Chondrocyte (in vitro differentiated cells): Measurements from ENCODE around the gene CCND1. TPM values are rescaled to one million over a fixed set of nuclear protein-coding genes. Genes with fewer than 3 reads are reported as not detected.
"Not testable (repeated sequence)": the region's sequence is repeated elsewhere in the genome, so short reads cannot be mapped to it uniquely, and the experiment has no call there.

ENCODE experiments used
- DNase-seq: peaks from one replicate; pipeline ENCODE4 v3.0.0; 2021; ENCODE audit warnings: mixed read lengths, low spot score
- H3K27ac Mint-ChIP-seq: one replicate; pipeline ENCODE4 v1.8.0; 2021; ENCODE audit warnings: mild to moderate bottlenecking, moderate library complexity, mixed read lengths; ENCODE audit not compliant: unreplicated experiment
- H3K27me3 Mint-ChIP-seq: 2 replicates; pipeline ENCODE4 v1.8.0; 2021; ENCODE audit warnings: low read depth, mixed read lengths
- H3K36me3 Mint-ChIP-seq: 2 replicates; pipeline ENCODE4 v1.8.0; 2021; ENCODE audit warnings: low read depth, mixed read lengths
- H3K4me1 Mint-ChIP-seq: 2 replicates; pipeline ENCODE4 v1.8.0; 2021; ENCODE audit warnings: low read depth, mild to moderate bottlenecking, mixed read lengths
- H3K4me3 Mint-ChIP-seq: one replicate; pipeline ENCODE4 v1.8.0; 2021; ENCODE audit warnings: mild to moderate bottlenecking, moderate library complexity, mixed read lengths; ENCODE audit not compliant: unreplicated experiment
- H3K9me3 Mint-ChIP-seq: 2 replicates; pipeline ENCODE4 v1.8.0; 2021; ENCODE audit warnings: low read depth, mixed read lengths
- total RNA-seq: library from RNA; stranded (reverse); gene quantifications from 3 replicates; pipeline ENCODE4 v1.2.1, GENCODE V29; 2021
- TF ChIP-seq, protein P1 (sequence below): fragments of 200-600 bp; sonication (generic); IDR thresholded peaks from 2 replicates; pipeline ENCODE4 v1.5.0; 2021; ENCODE audit warnings: antibody characterized with exemption, mild to moderate bottlenecking, moderate library complexity

CCND1 gene
- total RNA-seq, 1 donor from 2014 or later, result 129 TPM

DNA sequence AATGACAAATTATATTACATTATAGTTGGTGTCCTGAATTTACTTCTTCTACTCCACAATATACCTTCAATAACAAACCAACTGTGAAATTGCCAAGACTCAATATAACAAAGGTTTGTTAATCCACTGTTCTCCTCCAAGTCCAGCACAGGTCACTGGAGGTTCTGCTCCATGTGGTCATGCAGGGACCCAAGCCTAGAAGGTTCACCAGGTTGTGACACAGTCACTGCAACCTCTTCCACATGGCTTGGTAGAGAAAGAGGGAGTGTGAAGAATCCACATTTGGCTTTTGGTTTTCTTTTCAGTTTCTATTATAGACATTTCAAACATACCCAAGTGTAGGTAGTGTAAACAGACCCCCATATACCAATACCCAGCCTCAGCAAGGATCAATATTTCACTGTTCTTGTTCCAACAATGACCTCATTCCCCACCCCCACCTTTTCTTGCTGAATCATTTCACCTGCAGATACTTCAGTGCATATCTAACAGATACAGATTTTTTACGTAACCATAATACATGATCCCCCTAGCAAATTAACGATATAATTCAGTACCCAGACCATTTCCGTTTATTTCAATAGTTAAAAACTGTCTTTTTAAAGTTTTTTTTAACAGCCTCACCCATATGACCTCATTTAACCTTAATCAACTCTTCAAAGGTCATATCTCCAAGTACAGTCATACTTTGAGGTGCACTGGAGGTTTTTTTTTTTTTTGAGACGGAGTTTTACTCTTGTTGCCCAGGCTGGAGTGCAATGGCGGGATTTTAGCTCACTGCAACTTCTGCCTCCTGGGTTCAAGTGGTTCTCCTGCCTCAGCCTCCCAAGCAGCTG is 48.7 kb downstream of the CCND1 start:
- Mint-ChIP-seq H3K27ac (no peak overlapping the region), H3K4me3 (no peak overlapping the region), H3K36me3 (peaks cover 4% of the 10 kb centered on the region), H3K9me3 (peaks cover 10% of the 10 kb centered on the region), H3K27me3 (no peaks in the 10 kb centered on the region), H3K4me1 (peaks cover 5% of the 10 kb centered on the region)
- no peak for DNase-seq
- TF ChIP-seq, protein P1, sequence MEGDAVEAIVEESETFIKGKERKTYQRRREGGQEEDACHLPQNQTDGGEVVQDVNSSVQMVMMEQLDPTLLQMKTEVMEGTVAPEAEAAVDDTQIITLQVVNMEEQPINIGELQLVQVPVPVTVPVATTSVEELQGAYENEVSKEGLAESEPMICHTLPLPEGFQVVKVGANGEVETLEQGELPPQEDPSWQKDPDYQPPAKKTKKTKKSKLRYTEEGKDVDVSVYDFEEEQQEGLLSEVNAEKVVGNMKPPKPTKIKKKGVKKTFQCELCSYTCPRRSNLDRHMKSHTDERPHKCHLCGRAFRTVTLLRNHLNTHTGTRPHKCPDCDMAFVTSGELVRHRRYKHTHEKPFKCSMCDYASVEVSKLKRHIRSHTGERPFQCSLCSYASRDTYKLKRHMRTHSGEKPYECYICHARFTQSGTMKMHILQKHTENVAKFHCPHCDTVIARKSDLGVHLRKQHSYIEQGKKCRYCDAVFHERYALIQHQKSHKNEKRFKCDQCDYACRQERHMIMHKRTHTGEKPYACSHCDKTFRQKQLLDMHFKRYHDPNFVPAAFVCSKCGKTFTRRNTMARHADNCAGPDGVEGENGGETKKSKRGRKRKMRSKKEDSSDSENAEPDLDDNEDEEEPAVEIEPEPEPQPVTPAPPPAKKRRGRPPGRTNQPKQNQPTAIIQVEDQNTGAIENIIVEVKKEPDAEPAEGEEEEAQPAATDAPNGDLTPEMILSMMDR, result no peak

GRCh38 chr11:69691463-69691862 is 50.5 kb downstream of the CCND1 start:
- DNase-seq, result no peak
- H3K4me1 Mint-ChIP-seq, result no peaks in the 10 kb centered on the region
- no peak overlapping the region for H3K4me3 Mint-ChIP-seq
- no peaks in the 10 kb centered on the region for H3K27me3 Mint-ChIP-seq
- H3K27ac Mint-ChIP-seq, result peak overlapping the region; percentile 63
- TF ChIP-seq, protein P1, result no peak
- H3K36me3 Mint-ChIP-seq, result peaks cover 4% of the 10 kb centered on the region
- H3K9me3 Mint-ChIP-seq, result peaks cover 10% of the 10 kb centered on the region

DNA sequence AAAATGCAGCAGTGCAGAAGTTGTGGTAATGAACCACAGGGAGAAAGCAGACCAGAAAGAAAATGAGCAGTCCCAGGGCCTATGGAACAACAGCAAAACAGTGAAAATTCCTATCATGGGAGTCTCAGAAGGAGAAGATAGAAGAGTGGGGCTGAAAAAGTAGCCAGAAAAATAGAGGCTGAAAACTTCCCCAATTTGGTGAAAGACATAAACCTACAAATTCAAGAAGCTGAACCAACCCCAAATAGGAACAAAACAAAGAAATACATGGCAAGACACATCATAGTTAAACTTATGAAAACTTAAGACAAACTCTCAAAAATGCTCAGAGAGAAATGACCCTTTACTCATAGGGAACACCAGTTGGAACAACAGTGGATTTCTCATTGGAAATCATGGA is 51.5 kb downstream of the CCND1 start:
- Mint-ChIP-seq H3K4me3 (no peak overlapping the region), H3K27me3 (peaks cover 3% of the 10 kb centered on the region)

GRCh38 chr11:69694781-69695180 is 53.8 kb downstream of the CCND1 start:
- H3K4me3 Mint-ChIP-seq, result no peak overlapping the region

More for the DNA sequence above, 51.5 kb downstream of the CCND1 start:
- peaks cover 10% of the 10 kb centered on the region for H3K9me3 Mint-ChIP-seq
- no peaks in the 10 kb centered on the region for H3K4me1 Mint-ChIP-seq
- H3K27ac Mint-ChIP-seq, result no peak overlapping the region
- TF ChIP-seq, protein P1, result no peak
- DNase-seq, result no peak
- H3K36me3 Mint-ChIP-seq, result peaks cover 4% of the 10 kb centered on the region

DNA sequence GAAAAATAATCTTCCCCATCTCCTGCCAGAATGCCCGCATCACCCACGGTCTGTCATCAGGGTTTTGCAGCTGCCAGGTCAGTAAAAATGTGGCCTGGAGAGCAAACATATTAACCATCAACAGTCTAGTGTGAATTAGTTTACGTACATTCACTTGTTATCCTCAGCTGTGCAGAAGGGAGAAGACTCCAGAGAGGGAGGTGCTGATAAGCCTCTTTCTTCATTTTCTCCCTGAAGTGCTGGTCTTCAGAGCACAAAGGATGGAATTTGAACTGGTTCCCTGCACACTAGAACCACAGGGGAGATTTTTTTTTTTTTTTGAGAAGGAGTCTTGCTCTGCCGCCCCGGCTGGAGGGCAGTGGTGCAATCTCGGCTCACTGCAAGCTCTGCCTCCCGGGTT is 54.6 kb downstream of the CCND1 start:
- TF ChIP-seq, protein P1, result no peak
- Mint-ChIP-seq H3K4me3 (no peak overlapping the region), H3K9me3 (peaks cover 10% of the 10 kb centered on the region), H3K36me3 (peaks cover 4% of the 10 kb centered on the region), H3K27ac (no peak overlapping the region), H3K4me1 (peaks cover 11% of the 10 kb centered on the region), H3K27me3 (peaks cover 3% of the 10 kb centered on the region)
- no peak for DNase-seq

More at GRCh38 chr11:69694781-69695180, 53.8 kb downstream of the CCND1 start:
- peaks cover 6% of the 10 kb centered on the region for H3K4me1 Mint-ChIP-seq
- H3K27ac Mint-ChIP-seq, result no peak overlapping the region
- H3K36me3 Mint-ChIP-seq, result peaks cover 4% of the 10 kb centered on the region
- H3K27me3 Mint-ChIP-seq, result peaks cover 3% of the 10 kb centered on the region
- peaks cover 10% of the 10 kb centered on the region for H3K9me3 Mint-ChIP-seq
- DNase-seq, result no peak
- TF ChIP-seq, protein P1, result no peak

DNA sequence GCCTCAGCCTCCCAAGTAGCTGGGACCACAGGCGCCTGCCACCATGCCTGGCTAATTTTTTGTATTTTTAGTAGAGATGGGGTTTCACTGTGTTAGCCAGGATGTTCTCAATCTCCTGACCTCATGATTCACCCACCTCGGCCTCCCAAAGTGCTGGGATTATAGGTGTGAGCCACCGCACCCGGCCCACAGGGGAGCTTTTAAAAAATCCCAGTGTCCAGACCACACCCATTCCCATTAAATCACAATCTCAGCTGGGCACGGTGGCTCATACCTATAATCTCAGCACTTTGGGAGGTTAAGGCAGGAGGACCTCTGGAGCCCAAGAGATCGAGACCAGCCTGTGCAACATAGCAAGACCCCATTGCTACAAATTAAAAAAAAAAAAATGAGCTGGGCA is 55.0 kb downstream of the CCND1 start:
- not testable (repeated sequence) for H3K27ac Mint-ChIP-seq, H3K4me3 Mint-ChIP-seq, DNase-seq, H3K27me3 Mint-ChIP-seq, H3K9me3 Mint-ChIP-seq, H3K36me3 Mint-ChIP-seq
- H3K4me1 Mint-ChIP-seq, result peaks cover 15% of the 10 kb centered on the region
